Activated CD4-positive, alpha-beta T cell treated with anti-CD3 and anti-CD28 coated beads, Interleukin-2, Interleukin-4, amounts not matched to agents 100 ng/mL and 50 ng/mL, durations not matched to agents 16 hours and 8 hours (primary cell): ENCODE measurements around the gene RDX.
A peak's percentile ranks its signal among the peaks of the same experiment; 100 is the strongest.
"Not testable (repeated sequence)": the region's sequence is repeated elsewhere in the genome, so short reads cannot be mapped to it uniquely, and the experiment has no call there.

ENCODE experiments used
- DNase-seq: peaks from one replicate; pipeline ENCODE4 v3.0.0-alpha.2; 2020; ENCODE audit warnings: low spot score

Gene RDX

GRCh38 chr11:110305169-110306018, 9.0 kb upstream of the RDX start:
- DNase-seq: no peak

GRCh38 chr11:110303414-110303826, 7.0 kb upstream of the RDX start:
- DNase-seq: no peak

GRCh38 chr11:110301577-110301976, 5.2 kb upstream of the RDX start:
- no peak for DNase-seq

GRCh38 chr11:110301032-110301431, 4.6 kb upstream of the RDX start:
- DNase-seq: no peak

GRCh38 chr11:110299006-110299785, 2.8 kb upstream of the RDX start:
- DNase-seq: no peak

- DNase-seq: no peak
These were observed 1.9 kb upstream of the RDX start for GRCh38 chr11:110298301-110298765.

- no peak for DNase-seq
These were observed 1.4 kb upstream of the RDX start for GRCh38 chr11:110297726-110298300.

- no peak for DNase-seq
These were observed 787 bp upstream of the RDX start for GRCh38 chr11:110297076-110297725.

GRCh38 chr11:110295531-110296225, 736 bp downstream of the RDX start:
- peak; percentile 63 for DNase-seq

GRCh38 chr11:110295086-110295485, 1.3 kb downstream of the RDX start:
- no peak for DNase-seq

GRCh38 chr11:110294509-110294908, 1.9 kb downstream of the RDX start:
- DNase-seq: no peak

GRCh38 chr11:110293389-110293788, 3.0 kb downstream of the RDX start:
- no peak for DNase-seq

- DNase-seq: not testable (repeated sequence)
These were observed 4.3 kb downstream of the RDX start for GRCh38 chr11:110292146-110292545.

GRCh38 chr11:110290591-110291334, 5.7 kb downstream of the RDX start:
- DNase-seq: no peak

- DNase-seq: no peak
These were observed 6.9 kb downstream of the RDX start for GRCh38 chr11:110289472-110289871.

- no peak for DNase-seq
These were observed 8.9 kb downstream of the RDX start for GRCh38 chr11:110287537-110287936.

GRCh38 chr11:110286298-110287040, 9.9 kb downstream of the RDX start:
- DNase-seq: no peak

GRCh38 chr11:110283862-110284261, 12.6 kb downstream of the RDX start:
- no peak for DNase-seq

GRCh38 chr11:110280595-110280994, 15.8 kb downstream of the RDX start:
- DNase-seq: not testable (repeated sequence)

GRCh38 chr11:110279881-110280280, 16.5 kb downstream of the RDX start:
- no peak for DNase-seq
